HUES6 (cell line): ENCODE data around the gene EMP3.

ENCODE experiments used
- H3K27ac ChIP-seq: 2 replicates; pipeline ENCODE4 v1.7.0; 2013; ENCODE audit warnings: low read depth, mild to moderate bottlenecking, low read length, inconsistent platforms
- H3K27me3 ChIP-seq: 2 replicates; pipeline ENCODE4 v1.6.1; 2013; ENCODE audit warnings: low read length; ENCODE audit not compliant: control insufficient read depth, insufficient read depth
- H3K36me3 ChIP-seq: 2 replicates; pipeline ENCODE4 v1.6.1; 2013; ENCODE audit warnings: low read length; ENCODE audit not compliant: control insufficient read depth, insufficient read depth
- H3K4me1 ChIP-seq: 2 replicates; pipeline ENCODE4 v1.6.1; 2013; ENCODE audit warnings: low read length; ENCODE audit not compliant: control insufficient read depth, insufficient read depth
- H3K4me3 ChIP-seq: 2 replicates; pipeline ENCODE4 v1.5.1; 2013; ENCODE audit warnings: low read depth, low read length
- H3K9ac ChIP-seq: one replicate; pipeline ENCODE4 v1.6.1; 2013; ENCODE audit warnings: mild to moderate bottlenecking, low read length
- H3K9me3 ChIP-seq: 2 replicates; pipeline ENCODE4 v1.6.1; 2013; ENCODE audit warnings: low read depth, low read length; ENCODE audit not compliant: control insufficient read depth, insufficient read depth

The EMP3 gene

GRCh38 chr19:48332662-48333466 lies 7.5 kb downstream of the EMP3 start:
- peak overlapping the region; percentile 52 for H3K4me3 ChIP-seq
- peak overlapping the region; percentile 22 for H3K9ac ChIP-seq
- H3K4me1 ChIP-seq = peaks cover 21% of the 10 kb centered on the region
- H3K27me3 ChIP-seq = no peaks in the 10 kb centered on the region
- peaks cover 3% of the 10 kb centered on the region; the same call in 1 of the 2 replicates for H3K36me3 ChIP-seq
- H3K9me3 ChIP-seq = peaks cover 11% of the 10 kb centered on the region; the same call in 1 of the 2 replicates
- no peak overlapping the region for H3K27ac ChIP-seq

GRCh38 chr19:48333467-48334384 lies 8.4 kb downstream of the EMP3 start:
- 0 out of 2 replicates have a peak, but pooled peaks cover 6% of the 10 kb centered on the region for H3K9me3 ChIP-seq
- peak overlapping the region; percentile 61 for H3K4me3 ChIP-seq
- no peaks in the 10 kb centered on the region for H3K27me3 ChIP-seq
- H3K36me3 ChIP-seq = peaks cover 3% of the 10 kb centered on the region; the same call in 1 of the 2 replicates
- no peak overlapping the region for H3K27ac ChIP-seq
- H3K9ac ChIP-seq = peak overlapping the region; percentile 38
- H3K4me1 ChIP-seq = peaks cover 21% of the 10 kb centered on the region

GRCh38 chr19:48338253-48338755 lies 13.0 kb downstream of the EMP3 start:
- H3K36me3 ChIP-seq = no peaks in the 10 kb centered on the region
- H3K9me3 ChIP-seq = no peaks in the 10 kb centered on the region
- no peak overlapping the region for H3K4me3 ChIP-seq
- H3K27ac ChIP-seq = no peak overlapping the region
- H3K4me1 ChIP-seq = peaks cover 12% of the 10 kb centered on the region; the same call in 1 of the 2 replicates
- H3K9ac ChIP-seq = no peak overlapping the region
- no peaks in the 10 kb centered on the region for H3K27me3 ChIP-seq

GRCh38 chr19:48338802-48339503 lies 13.6 kb downstream of the EMP3 start:
- Histone ChIP-seq H3K27ac (no peak overlapping the region), H3K9me3 (no peaks in the 10 kb centered on the region), H3K4me1 (peaks cover 8% of the 10 kb centered on the region; the same call in 1 of the 2 replicates), H3K36me3 (no peaks in the 10 kb centered on the region), H3K9ac (no peak overlapping the region), H3K4me3 (no peak overlapping the region), H3K27me3 (no peaks in the 10 kb centered on the region)

GRCh38 chr19:48340995-48341394 lies 15.6 kb downstream of the EMP3 start:
- no peak overlapping the region for H3K27ac ChIP-seq
- H3K9ac ChIP-seq = no peak overlapping the region
- H3K4me1 ChIP-seq = peaks cover 8% of the 10 kb centered on the region; the same call in 1 of the 2 replicates
- H3K4me3 ChIP-seq = no peak overlapping the region
- no peaks in the 10 kb centered on the region for H3K36me3 ChIP-seq
- H3K27me3 ChIP-seq = no peaks in the 10 kb centered on the region
- H3K9me3 ChIP-seq = no peaks in the 10 kb centered on the region

GRCh38 chr19:48341515-48342413 lies 16.4 kb downstream of the EMP3 start:
- H3K9ac ChIP-seq = no peak overlapping the region
- no peaks in the 10 kb centered on the region for H3K9me3 ChIP-seq
- no peak overlapping the region for H3K27ac ChIP-seq
- peaks cover 8% of the 10 kb centered on the region; the same call in 1 of the 2 replicates for H3K4me1 ChIP-seq
- H3K4me3 ChIP-seq = no peak overlapping the region
- no peaks in the 10 kb centered on the region for H3K27me3 ChIP-seq
- no peaks in the 10 kb centered on the region for H3K36me3 ChIP-seq

- H3K9me3 ChIP-seq = no peaks in the 10 kb centered on the region
- H3K4me1 ChIP-seq = peaks cover 8% of the 10 kb centered on the region; the same call in 1 of the 2 replicates
- H3K4me3 ChIP-seq = no peak overlapping the region
- H3K36me3 ChIP-seq = no peaks in the 10 kb centered on the region
- no peak overlapping the region for H3K27ac ChIP-seq
- no peak overlapping the region for H3K9ac ChIP-seq
- no peaks in the 10 kb centered on the region for H3K27me3 ChIP-seq
Observed at GRCh38 chr19:48342414-48342738, 17.0 kb downstream of the EMP3 start.

GRCh38 chr19:48342841-48343540 lies 17.6 kb downstream of the EMP3 start:
- no peaks in the 10 kb centered on the region for H3K36me3 ChIP-seq
- H3K9ac ChIP-seq = no peak overlapping the region
- no peaks in the 10 kb centered on the region for H3K27me3 ChIP-seq
- H3K27ac ChIP-seq = no peak overlapping the region
- H3K4me1 ChIP-seq = peaks cover 8% of the 10 kb centered on the region; the same call in 1 of the 2 replicates
- no peaks in the 10 kb centered on the region for H3K9me3 ChIP-seq
- H3K4me3 ChIP-seq = no peak overlapping the region

- H3K36me3 ChIP-seq = no peaks in the 10 kb centered on the region
- H3K9ac ChIP-seq = no peak overlapping the region
- peaks cover 7% of the 10 kb centered on the region; the same call in 1 of the 2 replicates for H3K4me1 ChIP-seq
- no peak overlapping the region for H3K27ac ChIP-seq
- H3K27me3 ChIP-seq = no peaks in the 10 kb centered on the region
- H3K4me3 ChIP-seq = no peak overlapping the region
- H3K9me3 ChIP-seq = no peaks in the 10 kb centered on the region
Observed at GRCh38 chr19:48344892-48345291, 19.5 kb downstream of the EMP3 start.
